Measurements from ENCODE around the gene SPOCK2.

GRCh38 chr10:72110673-72111401 is 22.5 kb upstream of the SPOCK2 start:
- TF ChIP-seq POLR2AphosphoS5 (IDR thresholded peaks at IDR 0.05; ENCODE audit: low read depth, low read length) (no peak), CTCF (IDR thresholded peaks at IDR 0.05) (no peak), SIN3A (IDR thresholded peaks at IDR 0.05; ENCODE audit: borderline replicate concordance, insufficient read depth, low read depth, low read length) (no peak), REST (IDR thresholded peaks at IDR 0.05; ENCODE audit: insufficient read depth in 1 of 2, low read depth in 2 of 2, low read length in 1 of 2) (no peak)
